NCI-H1048 (cell line): ENCODE data around the gene OR51M1.
"Not testable (repeated sequence)": the region's sequence is repeated elsewhere in the genome, so short reads cannot be mapped to it uniquely, and the experiment has no call there.

Experiments used
- DNase-seq: peaks from one replicate; lab custom pipeline; 2025; lab: John Stamatoyannopoulos, UW

Gene OR51M1

GRCh38 chr11:5383576-5383975 is at the start of gene OR51M1:
Gene OR51M1, plus strand, starts transcription at chr11:5383812. Its CDS starts 5,587 bp downstream, at chr11:5389399.
- no peak for DNase-seq

GRCh38 chr11:5335170-5335569 is 48.4 kb upstream of the OR51M1 start:
- no peak for DNase-seq

GRCh38 chr11:5336331-5336730 is 47.3 kb upstream of the OR51M1 start:
- DNase-seq, result no peak

GRCh38 chr11:5337253-5337652 is 46.4 kb upstream of the OR51M1 start:
- DNase-seq, result not testable (repeated sequence)

- no peak for DNase-seq
These were observed 43.8 kb upstream of the OR51M1 start for GRCh38 chr11:5339771-5340322.

- no peak for DNase-seq
These were observed 39.9 kb upstream of the OR51M1 start, which contains the start of gene OR51B5 for GRCh38 chr11:5343474-5344335. Gene OR51B5, minus strand, starts transcription at chr11:5343524. Its CDS starts 0 bp downstream, at chr11:5343524.

- DNase-seq, result no peak
These were observed 37.8 kb upstream of the OR51M1 start for GRCh38 chr11:5345831-5346230.

GRCh38 chr11:5348551-5349194 is 34.9 kb upstream of the OR51M1 start:
- no peak for DNase-seq

GRCh38 chr11:5349550-5349949 is 34.1 kb upstream of the OR51M1 start:
- DNase-seq, result no peak

- DNase-seq, result no peak
These were observed 32.4 kb upstream of the OR51M1 start, which contains the start of gene OR51B6 for GRCh38 chr11:5351208-5351607. Gene OR51B6, plus strand, starts transcription at chr11:5351508. Its CDS starts 0 bp downstream, at chr11:5351508.

GRCh38 chr11:5356031-5356430 is 27.6 kb upstream of the OR51M1 start:
- not testable (repeated sequence) for DNase-seq

- DNase-seq, result no peak
These were observed 21.5 kb upstream of the OR51M1 start for GRCh38 chr11:5362017-5362625.

GRCh38 chr11:5363679-5364078 is 19.9 kb upstream of the OR51M1 start:
- no peak for DNase-seq

GRCh38 chr11:5364214-5364613 is 19.4 kb upstream of the OR51M1 start:
- DNase-seq, result no peak

GRCh38 chr11:5366365-5366764 is 17.2 kb upstream of the OR51M1 start:
- DNase-seq, result not testable (repeated sequence)

GRCh38 chr11:5366856-5367255 is 16.8 kb upstream of the OR51M1 start:
- DNase-seq, result no peak

GRCh38 chr11:5367448-5368074 is 16.1 kb upstream of the OR51M1 start:
- no peak for DNase-seq

GRCh38 chr11:5368502-5369043 is 15.0 kb upstream of the OR51M1 start:
- DNase-seq, result no peak

- no peak for DNase-seq
These were observed 13.8 kb upstream of the OR51M1 start for GRCh38 chr11:5369789-5370188.

GRCh38 chr11:5380740-5381342 is 2.8 kb upstream of the OR51M1 start:
- DNase-seq, result peak; percentile 29

- DNase-seq, result no peak
These were observed 723 bp downstream of the OR51M1 start for GRCh38 chr11:5384335-5384734.
